HG02571 (cell line): ENCODE results near the gene HNRNPL.

Source experiments
- ATAC-seq: cut with Tn5 transposase; IDR thresholded peaks from one replicate; pipeline ENCODE4 v1.9.1; 2021; ENCODE audit warnings: mild to moderate bottlenecking, moderate library complexity; ENCODE audit not compliant: unreplicated experiment

Gene HNRNPL

GRCh38 chr19:38846097-38846496 is 3.7 kb downstream of the HNRNPL start:
- ATAC-seq, result no peak

DNA sequence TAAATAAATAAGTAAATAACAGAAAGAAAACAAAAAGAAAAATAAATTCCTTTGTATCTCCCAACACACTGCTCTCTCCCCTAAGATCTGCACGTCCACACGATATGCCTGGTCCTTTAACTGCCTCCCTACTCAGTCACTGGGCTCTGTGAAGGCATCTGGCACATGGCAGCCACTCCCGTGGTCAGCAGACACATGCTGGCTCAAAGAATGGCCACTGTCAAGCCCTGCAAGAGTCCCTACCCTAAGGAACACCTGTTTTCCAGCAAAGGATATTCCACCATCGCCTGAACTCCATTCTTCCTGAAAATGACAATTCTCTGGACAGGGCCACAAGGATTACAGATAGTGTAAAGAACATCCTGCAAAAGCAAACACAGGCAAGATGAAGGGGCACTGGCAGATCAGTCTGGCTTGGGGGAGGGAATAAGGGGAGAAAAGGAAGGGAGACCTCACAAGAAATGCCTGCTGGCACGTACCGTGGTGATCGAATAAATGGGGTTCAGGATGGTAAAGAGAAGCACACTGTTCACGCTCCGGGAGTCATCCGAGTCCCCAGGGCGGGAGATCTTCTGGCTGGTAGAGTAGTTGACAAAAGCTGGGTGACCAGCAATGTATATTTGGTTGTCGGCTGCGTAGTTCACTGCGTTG is 4.3 kb downstream of the HNRNPL start:
- ATAC-seq, result no peak

- no peak for ATAC-seq
Observed at GRCh38 chr19:38844093-38844686, 5.6 kb downstream of the HNRNPL start.

DNA sequence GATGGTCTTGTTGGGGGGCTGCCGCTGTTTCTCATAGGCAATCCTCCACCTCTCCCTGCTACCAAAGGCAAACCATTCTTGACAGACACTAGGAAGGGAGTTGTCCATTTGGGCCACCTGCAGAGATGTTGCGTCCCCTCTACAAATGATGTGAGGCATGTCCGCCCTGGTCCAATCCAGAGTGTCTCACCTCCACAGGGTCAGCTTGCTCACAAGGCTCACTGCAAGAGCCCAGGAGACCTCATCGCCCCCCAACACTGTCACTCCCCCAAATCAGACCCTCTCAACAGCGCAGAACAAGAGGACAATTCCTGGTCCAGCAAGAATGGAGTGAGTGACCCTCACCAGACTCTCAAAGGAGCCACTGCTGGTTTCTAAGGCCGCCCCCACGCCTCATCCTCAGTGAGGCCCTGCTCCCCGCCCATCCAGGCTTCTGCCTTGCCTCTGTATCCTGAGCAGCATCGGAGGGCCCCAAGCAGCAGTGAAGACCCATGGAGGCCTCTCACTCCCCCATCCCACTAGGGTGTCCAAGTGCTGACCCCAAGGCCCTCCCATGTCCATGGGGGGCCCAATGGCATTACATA is 6.5 kb downstream of the HNRNPL start:
- ATAC-seq, result no peak

GRCh38 chr19:38842439-38843174 is 7.2 kb downstream of the HNRNPL start:
- no peak for ATAC-seq

- no peak for ATAC-seq
Observed at GRCh38 chr19:38841787-38842438, 7.9 kb downstream of the HNRNPL start.

DNA sequence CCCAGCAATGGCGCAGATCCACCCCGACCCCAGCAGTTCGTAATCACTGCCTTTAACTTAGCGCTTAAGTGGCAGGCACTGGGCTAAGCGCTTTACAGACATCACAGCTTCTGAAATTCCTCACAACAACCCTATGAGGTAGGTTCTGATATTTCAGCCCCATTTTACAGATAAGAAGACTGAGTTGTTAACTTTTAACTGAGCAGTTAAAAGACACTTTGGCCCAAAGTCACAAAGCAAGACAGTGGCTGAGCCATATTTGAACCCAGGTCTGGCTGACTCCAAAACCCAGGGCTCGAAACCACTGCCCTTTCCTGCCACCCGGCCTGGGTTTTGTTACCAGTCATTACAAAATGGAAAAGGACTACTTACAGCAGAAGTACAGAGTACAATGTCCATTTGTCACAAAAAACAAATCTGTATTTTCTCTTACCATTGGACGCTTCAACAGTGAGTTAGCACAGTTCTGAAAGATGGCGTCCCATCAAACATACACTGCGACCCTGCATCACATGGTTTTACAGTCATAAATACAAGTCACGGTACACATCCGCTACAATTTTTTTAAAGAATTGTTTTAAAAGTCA is 8.5 kb downstream of the HNRNPL start:
- ATAC-seq, result no peak

- ATAC-seq, result no peak
Observed at GRCh38 chr19:38840583-38840968, 9.2 kb downstream of the HNRNPL start.

DNA sequence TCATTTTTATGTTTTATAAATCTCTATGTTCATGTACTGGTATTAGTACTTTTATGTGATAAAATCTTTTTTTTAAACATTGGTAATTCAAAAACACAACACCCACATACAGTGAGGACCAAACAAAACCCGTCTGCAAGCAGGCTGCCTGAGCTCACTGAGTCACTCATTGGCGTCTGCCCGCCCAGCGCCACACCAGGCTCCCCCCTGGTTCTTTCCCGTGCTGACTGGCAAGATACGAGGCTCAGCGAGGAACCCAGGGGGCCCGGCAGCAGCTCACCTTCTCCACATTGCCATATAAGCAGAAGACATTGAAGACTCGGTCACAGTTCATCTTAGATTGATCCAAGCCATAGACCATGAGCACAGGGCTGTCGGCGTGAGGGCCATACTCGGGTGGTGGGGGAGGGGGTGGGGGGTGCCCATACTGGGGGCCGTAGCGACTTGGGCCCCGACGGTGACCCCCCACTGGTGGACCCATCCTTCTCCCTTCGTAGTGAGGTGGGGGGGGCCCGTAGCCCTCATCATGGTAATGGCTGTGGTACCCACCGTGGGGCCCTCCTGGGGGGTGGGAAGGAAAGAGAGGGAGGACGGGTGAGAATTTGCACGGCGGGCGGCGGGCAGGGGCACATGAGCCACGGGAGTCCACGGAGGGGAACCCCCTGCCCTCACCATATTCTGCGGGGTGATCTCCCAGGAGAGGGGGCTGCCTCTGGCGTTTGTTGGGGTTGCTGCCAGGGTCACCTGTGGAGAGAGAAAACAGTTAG is 9.8 kb downstream of the HNRNPL start:
- ATAC-seq, result no peak

DNA sequence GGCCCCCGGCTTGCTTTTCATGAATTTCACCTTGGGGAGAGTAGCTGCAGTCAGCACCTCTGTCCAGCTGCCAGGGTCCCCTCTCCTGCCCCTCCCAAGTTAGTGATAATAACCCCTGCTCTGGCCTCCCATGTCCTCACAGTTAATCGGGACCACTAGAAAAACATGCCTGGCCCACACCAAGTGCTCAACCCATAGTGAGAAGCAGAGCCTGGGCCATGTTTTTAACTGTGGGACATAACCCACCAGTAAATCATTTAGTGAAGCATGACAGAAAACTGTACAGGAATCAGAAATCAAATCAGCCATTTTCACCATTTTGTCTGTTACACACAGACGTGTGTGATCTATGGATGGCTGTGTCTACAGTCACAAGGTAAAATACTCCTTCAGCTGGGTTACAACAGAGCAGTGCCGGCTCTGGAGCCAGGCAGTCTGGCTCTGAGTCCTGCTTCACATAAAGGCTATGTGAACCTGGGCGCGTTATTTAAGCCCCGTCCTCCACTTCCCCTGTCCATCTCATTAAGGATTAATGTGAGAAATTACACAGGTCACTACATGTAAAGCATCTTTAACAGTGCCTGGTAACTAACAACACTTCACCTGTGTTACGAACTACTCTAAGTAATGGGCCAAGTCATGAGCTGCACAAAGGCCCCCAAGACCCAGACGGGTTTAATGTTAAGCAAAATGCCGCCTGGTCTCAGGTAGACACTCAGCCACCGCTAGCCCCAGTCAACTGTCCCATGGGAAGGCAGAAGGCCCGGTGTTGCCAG is 10.6 kb downstream of the HNRNPL start:
- no peak for ATAC-seq

- ATAC-seq, result no peak
Observed at GRCh38 chr19:38838208-38838985, 11.4 kb downstream of the HNRNPL start.

DNA sequence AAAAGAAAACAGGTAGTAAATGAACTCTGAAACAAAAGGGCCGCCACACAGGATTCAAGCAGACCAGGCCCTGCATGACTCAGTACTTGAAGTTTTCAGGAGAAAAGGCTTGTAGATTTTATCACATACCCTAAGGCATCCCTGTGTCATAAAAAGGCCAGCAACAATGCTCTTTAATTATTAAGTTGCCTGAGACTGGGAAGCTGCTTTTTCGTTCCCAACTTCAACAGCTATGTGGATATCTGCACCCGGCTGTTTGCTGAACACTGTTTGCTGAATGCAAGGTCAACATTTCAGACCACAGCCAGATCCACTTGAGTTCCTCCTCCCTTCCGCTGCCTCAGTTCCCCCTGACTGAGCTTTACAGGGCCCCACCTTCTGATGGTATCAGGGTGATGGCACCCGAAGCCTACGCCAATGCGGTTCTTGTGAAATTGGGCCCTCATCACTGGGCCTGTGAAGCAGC is 12.1 kb downstream of the HNRNPL start:
- ATAC-seq, result no peak

DNA sequence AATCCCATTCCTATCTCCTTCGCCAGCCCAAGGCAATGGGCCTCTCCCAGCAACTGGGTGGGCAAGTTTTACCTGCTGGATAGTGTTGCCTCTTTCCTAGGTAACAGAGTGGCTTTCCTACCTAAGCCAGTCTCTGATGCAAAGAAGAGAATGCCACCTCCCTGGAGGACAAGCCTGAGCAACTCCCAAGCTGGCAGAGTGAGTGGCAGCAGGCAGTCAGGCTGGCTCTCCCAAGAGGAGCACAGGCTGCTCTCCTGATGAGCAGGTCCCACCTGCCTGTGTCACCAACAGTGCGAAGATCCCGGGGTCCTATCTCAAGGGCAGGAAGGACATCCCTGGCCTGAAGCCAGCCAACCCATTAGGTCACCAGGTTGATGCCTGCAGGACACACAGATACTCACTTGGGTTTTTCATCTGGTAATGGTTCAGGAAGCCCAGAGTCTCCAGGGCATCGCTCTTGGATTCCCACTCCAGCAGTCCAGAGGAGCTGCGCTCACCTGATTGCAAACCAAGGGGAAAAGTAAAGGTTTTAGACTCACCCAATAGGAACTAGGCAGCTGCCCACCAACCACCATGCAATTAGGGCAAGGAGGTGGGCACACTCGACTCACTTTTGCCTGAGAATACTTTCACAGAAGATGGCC is 12.7 kb downstream of the HNRNPL start:
- ATAC-seq, result no peak

DNA sequence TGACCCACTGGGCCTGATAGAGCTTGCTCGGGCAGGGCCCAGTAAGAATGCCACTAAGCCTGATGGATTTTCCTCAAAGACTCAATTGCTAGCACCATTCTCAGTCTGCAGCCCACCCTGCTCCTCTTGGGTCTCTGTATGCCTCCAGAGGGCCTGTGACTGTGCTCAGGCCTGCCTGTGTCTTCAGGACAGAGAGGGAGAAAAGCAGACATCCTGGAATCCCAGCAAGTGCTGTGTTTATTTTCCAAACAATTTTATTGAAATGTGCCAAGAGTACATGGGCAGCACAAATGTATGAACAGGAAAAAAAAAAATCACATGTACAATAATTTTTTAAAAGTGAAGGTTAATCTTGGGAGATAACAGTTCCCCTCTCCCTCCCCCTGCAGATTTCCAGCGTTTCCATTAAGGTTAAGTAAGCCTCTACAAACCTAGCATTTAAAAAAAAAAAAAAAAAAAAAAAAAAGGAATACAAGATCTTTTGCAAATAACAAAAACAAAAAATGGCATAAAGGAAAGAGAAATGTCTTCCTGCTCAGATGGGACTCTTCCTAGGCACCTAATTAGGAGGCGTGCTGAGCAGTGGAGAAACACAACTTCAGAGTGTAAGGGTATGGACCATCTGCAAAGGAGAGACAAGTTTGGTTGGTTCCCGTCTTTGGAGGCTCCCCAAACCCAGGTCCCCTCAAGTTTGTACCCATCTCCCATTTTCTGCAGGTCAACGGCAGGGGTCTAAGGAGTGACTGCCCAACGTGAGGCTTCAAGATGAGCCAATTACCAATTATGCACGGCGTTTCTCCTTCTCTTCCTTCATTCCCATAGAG is 13.4 kb downstream of the HNRNPL start:
- ATAC-seq, result no peak

DNA sequence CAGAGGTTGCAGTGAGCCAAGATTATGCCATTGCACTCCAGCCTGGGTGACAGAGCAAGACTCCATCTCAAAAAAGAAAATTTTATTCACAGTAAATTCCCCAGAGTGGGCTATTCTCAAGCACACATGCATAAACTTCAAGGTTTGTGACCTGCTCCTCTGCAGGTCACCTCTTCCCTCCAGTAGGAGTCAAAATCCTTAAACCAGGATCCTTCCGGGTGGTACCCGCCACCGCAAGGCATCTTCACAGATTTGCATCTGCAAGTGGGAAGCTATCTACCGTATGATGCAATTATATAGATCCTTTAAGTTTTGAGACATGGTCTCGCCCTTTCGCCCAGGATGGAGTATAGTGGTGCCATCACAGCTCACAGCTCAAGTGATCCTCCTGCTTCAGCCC is 15.2 kb downstream of the HNRNPL start:
- no peak for ATAC-seq

DNA sequence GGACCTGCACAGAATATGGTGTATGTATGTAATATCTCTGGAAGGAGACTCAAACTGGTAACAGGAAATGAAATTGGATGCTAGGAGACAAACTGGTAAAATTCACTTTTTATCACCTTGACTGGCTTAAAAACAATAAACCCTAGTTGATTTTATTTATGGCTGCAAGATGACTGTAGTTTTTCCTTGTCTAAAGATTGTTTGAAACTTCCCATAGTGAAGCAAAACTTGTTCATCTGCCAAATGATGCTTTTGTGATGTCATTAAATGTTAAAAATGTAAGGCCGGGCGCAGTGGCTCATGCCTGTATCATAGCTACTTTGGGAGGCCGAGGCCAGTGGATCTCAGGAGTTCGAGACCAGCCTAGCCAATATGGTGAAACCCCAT is 15.7 kb downstream of the HNRNPL start:
- no peak for ATAC-seq

- no peak for ATAC-seq
Observed at GRCh38 chr19:38833092-38833425, 16.7 kb downstream of the HNRNPL start.
